Measurements from ENCODE around the gene ZNF516.

ZNF516 gene

DNA sequence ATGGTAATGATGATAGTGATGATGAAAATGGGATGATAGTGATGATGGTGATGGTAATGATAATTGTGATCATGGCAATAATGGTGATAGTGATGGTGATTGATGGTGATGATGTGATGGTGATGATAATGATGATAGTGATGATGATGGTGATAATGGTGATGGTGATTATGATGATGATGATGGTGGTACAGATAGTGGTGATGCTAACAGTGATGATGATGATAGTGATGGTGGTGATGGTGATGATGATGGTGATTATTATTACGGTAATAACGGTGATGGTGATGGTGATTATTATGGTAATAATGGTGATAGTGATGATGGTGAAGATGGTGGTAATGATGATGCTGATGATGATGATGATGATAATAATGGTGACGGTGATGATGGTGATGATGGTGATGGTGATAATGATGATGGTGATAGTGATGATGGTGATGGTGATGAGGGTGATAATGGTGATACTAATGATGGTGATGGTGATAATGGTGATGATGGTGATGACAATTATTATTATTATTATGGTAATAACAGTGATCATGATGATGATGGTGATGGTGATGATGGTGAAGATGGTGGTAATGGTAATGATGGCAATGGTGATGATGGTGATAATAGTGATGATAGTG is 151.0 kb downstream of the ZNF516 start:
- no peak for DNase-seq (ENCODE audit: low read depth, low spot score)

DNA sequence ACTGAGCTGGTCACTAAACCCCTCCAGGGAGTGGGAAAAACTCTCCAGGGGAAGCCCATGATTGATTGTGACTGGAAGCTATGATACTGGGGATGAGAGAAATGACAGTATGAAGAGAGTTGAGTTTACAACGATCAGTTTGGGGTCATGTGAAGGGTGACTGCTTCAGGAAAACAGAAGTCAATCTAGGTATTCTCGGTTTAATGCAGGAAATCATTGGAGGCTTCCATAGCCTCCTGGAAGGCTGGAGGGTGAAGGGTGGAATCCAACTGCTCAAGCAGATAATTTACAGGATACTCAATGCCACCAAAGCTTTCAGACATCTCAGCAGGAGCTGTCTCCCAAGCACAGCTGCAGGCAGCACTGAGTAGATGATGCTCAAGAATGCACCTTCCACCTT is 154.6 kb downstream of the ZNF516 start:
- DNase-seq (ENCODE audit: low read depth, low spot score), result no peak

GRCh38 chr18:76339246-76339620 is 155.8 kb downstream of the ZNF516 start:
- DNase-seq (ENCODE audit: low read depth, low spot score), result no peak

DNA sequence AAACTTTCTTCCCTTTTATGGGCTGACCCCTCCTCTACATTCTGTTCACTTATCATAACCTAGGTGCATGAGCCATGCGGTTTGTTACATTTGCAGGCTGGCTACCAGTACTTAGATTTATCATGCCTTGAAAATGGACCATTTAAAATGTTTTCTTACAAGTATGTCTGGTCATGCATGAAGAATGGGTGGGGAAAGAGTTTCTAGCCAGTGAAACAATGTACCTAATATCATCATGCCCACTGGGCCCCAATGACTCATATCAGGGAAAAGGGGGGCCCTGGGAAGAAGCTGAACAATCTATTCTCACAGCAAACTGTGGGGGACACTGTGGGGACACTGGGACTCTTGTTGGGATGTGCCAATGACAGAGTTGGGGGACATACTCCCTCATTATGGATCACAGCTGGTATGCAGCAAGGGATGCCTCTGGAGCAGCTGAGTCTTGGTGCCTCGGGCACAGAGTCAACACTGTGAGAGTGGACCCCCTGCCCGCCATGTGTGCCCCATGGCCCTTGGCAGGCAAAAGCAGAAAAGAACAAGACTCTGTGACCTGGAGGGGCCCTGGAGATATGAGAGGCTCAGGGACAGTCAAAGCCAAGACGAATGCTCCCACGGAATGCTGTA is 156.3 kb downstream of the ZNF516 start:
- DNase-seq (ENCODE audit: low read depth, low spot score), result no peak

GRCh38 chr18:76338088-76338487 is 157.0 kb downstream of the ZNF516 start:
- DNase-seq (ENCODE audit: low read depth, low spot score), result no peak

GRCh38 chr18:76335859-76336640 is 159.0 kb downstream of the ZNF516 start:
- no peak for DNase-seq (ENCODE audit: low read depth, low spot score)

GRCh38 chr18:76328140-76328539 is 166.9 kb downstream of the ZNF516 start:
- no peak for DNase-seq (ENCODE audit: low read depth, low spot score)

DNA sequence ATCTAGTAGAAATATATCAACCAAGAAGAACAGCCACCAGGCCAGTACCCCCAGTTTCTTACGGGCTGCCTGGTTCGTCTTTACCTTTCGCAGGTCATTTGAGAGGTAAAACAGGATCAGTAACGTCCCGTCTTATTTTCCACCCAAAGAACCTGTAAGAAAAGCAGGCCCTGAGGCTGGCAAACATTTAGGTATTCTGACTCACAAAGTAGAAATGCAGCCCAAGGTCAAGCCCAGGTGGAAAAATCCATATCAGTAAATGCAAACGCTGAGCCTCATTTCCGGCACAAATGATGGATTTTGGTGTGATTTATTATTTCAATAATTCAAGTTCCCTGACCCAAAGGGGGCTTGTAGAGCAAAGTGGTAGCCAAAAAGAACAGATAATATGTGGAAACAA is 171.2 kb downstream of the ZNF516 start:
- DNase-seq (ENCODE audit: low read depth, low spot score), result no peak

- DNase-seq (ENCODE audit: low read depth, low spot score), result no peak
Observed at GRCh38 chr18:76322686-76323085, 172.4 kb downstream of the ZNF516 start.

- DNase-seq (ENCODE audit: low read depth, low spot score), result no peak
Observed at GRCh38 chr18:76319366-76319765, 175.7 kb downstream of the ZNF516 start.

GRCh38 chr18:76318607-76319006 is 176.4 kb downstream of the ZNF516 start:
- DNase-seq (ENCODE audit: low read depth, low spot score), result no peak

DNA sequence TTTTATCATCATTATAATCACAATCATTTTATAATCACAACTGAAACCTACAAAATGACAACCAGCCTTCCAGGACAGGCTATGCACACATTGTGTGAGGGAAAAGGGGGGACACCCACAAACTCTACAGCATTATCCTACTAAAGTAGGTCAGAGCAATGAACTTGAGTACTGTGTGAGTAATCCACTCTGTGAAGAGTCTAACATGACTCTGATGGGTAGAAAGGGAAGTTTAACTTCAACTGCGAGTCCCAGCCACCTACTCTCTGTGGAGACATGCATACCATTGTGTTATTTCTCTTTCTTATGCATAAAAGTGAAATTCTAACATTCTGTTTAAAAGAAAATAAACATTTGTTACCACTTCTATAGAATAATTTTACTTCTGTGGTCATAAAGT is 177.9 kb downstream of the ZNF516 start:
- DNase-seq (ENCODE audit: low read depth, low spot score), result no peak

DNA sequence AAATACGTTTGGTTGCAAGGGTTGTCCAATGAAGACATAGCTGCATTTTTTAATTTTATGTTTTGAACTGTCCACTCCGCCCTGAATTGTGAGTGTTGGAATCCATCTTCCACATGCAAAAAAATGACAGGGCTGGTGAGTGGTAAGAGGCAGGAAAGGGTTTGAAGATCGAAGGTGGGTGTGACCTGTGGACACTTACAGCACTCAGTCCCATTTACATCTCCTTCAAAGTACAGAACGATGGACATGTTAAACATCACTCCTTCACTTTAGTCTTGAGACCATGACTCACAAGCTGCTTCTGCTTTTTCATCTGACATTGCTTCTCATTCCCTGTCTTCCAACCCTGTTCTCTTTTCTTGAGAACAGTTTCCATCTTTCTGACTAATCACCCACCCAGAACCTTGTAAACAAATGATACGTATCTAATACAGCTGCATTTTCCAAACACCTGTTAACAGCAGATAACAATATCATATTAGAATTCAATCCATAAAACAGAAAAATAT is 179.3 kb downstream of the ZNF516 start:
- DNase-seq (ENCODE audit: low read depth, low spot score), result no peak

DNA sequence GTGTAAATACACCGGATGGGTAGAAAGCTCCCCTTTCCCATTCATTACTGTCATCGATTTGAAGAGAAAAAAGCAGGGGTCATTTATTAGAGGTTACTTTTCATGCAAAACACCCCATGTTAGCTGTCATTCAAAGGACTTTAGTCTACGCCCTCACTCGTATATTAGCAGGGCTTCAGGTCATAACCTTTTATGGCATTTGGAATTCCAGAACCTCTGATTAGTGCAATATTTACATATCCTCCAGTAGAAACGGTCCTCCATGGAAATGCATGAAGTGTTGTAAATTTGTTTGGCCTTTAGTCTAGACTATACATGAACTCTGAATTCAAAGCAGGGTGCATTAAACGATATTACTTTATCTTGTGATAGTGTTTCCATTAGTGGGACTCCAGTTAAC is 180.5 kb downstream of the ZNF516 start:
- DNase-seq (ENCODE audit: low read depth, low spot score), result no peak

GRCh38 chr18:76314015-76314414 is 181.0 kb downstream of the ZNF516 start:
- no peak for DNase-seq (ENCODE audit: low read depth, low spot score)

Data from ELF-1 (cell line).